SK-N-SH (cell line): ENCODE data around the gene CSNK2A3. TPM values are rescaled to one million over a fixed set of nuclear protein-coding genes. Genes with fewer than 3 reads are reported as not detected.

Experiments used
- CTCF ChIA-PET: fragments of 300-600, 350-600 bp; formaldehyde crosslinking; extraction: SDS; loops from one replicate; lab custom pipeline; 2021; lab: Yijun Ruan, JAX
- POLR2A ChIA-PET: fragments of 350-600 bp; sonication (Branson Sonifier 250); formaldehyde crosslinking; extraction: SDS; loops from one replicate; lab custom pipeline; 2020; ENCODE audit warnings: antibody characterized with exemption, inconsistent platforms; lab: Yijun Ruan, JAX
- DNase-seq: peaks from one replicate; pipeline ENCODE4 v3.0.0; 2012
- H2AFZ ChIP-seq: fragments of 200-600 bp; sonication (generic); 2 replicates; pipeline ENCODE4 v1.8.1; 2016; ENCODE audit warnings: antibody characterized with exemption, mild to moderate bottlenecking, low read depth
- H3F3A ChIP-seq: fragments of 200-600 bp; sonication (generic); replicated peaks from 2 replicates; pipeline ENCODE3; 2016; ENCODE audit warnings: antibody characterized with exemption, mild to moderate bottlenecking; ENCODE audit not compliant: insufficient read depth
- H3K27ac ChIP-seq, 2 experiments: fragments of 200-500 bp in 1 of 2; fragments of 200-600 bp in 1 of 2; sonication (Bioruptor generic) in 1 of 2; sonication (generic), shearing (Covaris generic) in 1 of 2; 2 replicates each; pipeline versions ENCODE4 v1.5.1 to v1.6.1; 2014 to 2016; ENCODE audit warnings: low read depth in 2 of 2, inconsistent platforms in 1 of 2, low read length in 1 of 2, mild to moderate bottlenecking in 1 of 2, mixed read lengths in 1 of 2
- H3K27me3 ChIP-seq: fragments of 200-600 bp; sonication (generic), shearing (Covaris generic); 2 replicates; pipeline ENCODE4 v1.6.1; 2016; ENCODE audit warnings: mixed run types; ENCODE audit not compliant: insufficient read depth
- H3K36me3 ChIP-seq, 2 experiments: fragments of 200-500 bp in 1 of 2; fragments of 200-600 bp in 1 of 2; sonication (Bioruptor generic) in 1 of 2; sonication (generic) in 1 of 2; replicated peaks in 1 of 2; 2 replicates each; pipeline versions ENCODE3 to v1.5.1; 2014 to 2016; ENCODE audit warnings: low read length in 1 of 2, mild to moderate bottlenecking in 1 of 2; ENCODE audit not compliant: insufficient read depth in 2 of 2, control insufficient read depth in 1 of 2
- H3K4me1 ChIP-seq, 2 experiments: fragments of 200-500 bp in 1 of 2; fragments of 200-600 bp in 1 of 2; sonication (Bioruptor generic) in 1 of 2; sonication (generic), shearing (Covaris generic) in 1 of 2; 2 replicates each; pipeline versions ENCODE4 v1.5.1 to v1.6.1; 2014 to 2016; ENCODE audit warnings: low read depth in 1 of 2, low read length in 1 of 2, mixed run types in 1 of 2; ENCODE audit not compliant: insufficient read depth in 2 of 2, control insufficient read depth in 1 of 2
- H3K4me2 ChIP-seq: fragments of 200-600 bp; sonication (generic), shearing (Covaris generic); 2 replicates; pipeline ENCODE4 v1.6.1; 2017; ENCODE audit warnings: mixed run types
- H3K4me3 ChIP-seq, 2 experiments: fragments of 200-500 bp in 1 of 2; fragments of 200-600 bp in 1 of 2; sonication (Bioruptor generic) in 1 of 2; sonication (generic), shearing (Covaris generic) in 1 of 2; 2 replicates each; pipeline versions ENCODE4 v1.5.1 to v1.8.1; 2014 to 2016; ENCODE audit warnings: low read depth in 2 of 2, inconsistent platforms in 1 of 2, low read length in 1 of 2, mild to moderate bottlenecking in 1 of 2, mixed read lengths in 1 of 2, moderate library complexity in 1 of 2
- H3K79me2 ChIP-seq: fragments of 200-600 bp; sonication (generic); 2 replicates; pipeline ENCODE4 v1.8.1; 2017; ENCODE audit warnings: mild to moderate bottlenecking; ENCODE audit not compliant: insufficient read depth
- H3K9ac ChIP-seq: fragments of 200-600 bp; sonication (generic); 2 replicates; pipeline ENCODE4 v1.6.1; 2017; ENCODE audit warnings: mixed run types
- H3K9me2 ChIP-seq: fragments of 200-600 bp; sonication (generic); 2 replicates; pipeline ENCODE4 v1.6.1; 2017; ENCODE audit warnings: mixed run types
- H3K9me3 ChIP-seq: fragments of 200-600 bp; sonication (generic); 2 replicates; pipeline ENCODE4 v1.6.1; 2017; ENCODE audit warnings: mixed run types, mild to moderate bottlenecking, moderate library complexity
- H4K20me1 ChIP-seq: fragments of 200-600 bp; sonication (generic); 2 replicates; pipeline ENCODE4 v1.6.1; 2017; ENCODE audit warnings: mild to moderate bottlenecking, mixed run types; ENCODE audit not compliant: insufficient read depth
- CHD2 ChIP-seq: fragments of 150-350 bp; IDR thresholded peaks from 2 replicates; pipeline ENCODE4 v1.6.1; 2018; ENCODE audit warnings: low read length; ENCODE audit not compliant: partially characterized antibody
- ELF1 ChIP-seq: IDR thresholded peaks from 2 replicates; pipeline ENCODE4 v1.4.0; 2012
- EP300 ChIP-seq, 2 experiments: IDR thresholded peaks; 2 replicates each; pipeline versions ENCODE4 v1.4.0 to v1.6.1; 2012; ENCODE audit warnings: borderline replicate concordance in 1 of 2, low read depth in 1 of 2, low read length in 1 of 2
- FOXM1 ChIP-seq: IDR thresholded peaks from 2 replicates; pipeline ENCODE4 v1.4.0; 2012; ENCODE audit warnings: low read depth, mild to moderate bottlenecking
- MXI1 ChIP-seq: IDR thresholded peaks from 2 replicates; pipeline ENCODE4 v1.6.1; 2012; ENCODE audit warnings: mild to moderate bottlenecking, low read depth, low read length, improper control_type of control experiment
- NFIC ChIP-seq: IDR thresholded peaks from 2 replicates; pipeline ENCODE4 v1.4.0; 2012; ENCODE audit warnings: borderline replicate concordance
- POLR2AphosphoS5 ChIP-seq: IDR thresholded peaks from 2 replicates; pipeline ENCODE4 v1.6.1; 2012; ENCODE audit warnings: low read depth, low read length
- RCOR1 ChIP-seq: fragments of 150-350 bp; IDR thresholded peaks from 2 replicates; pipeline ENCODE4 v1.6.1; 2017; ENCODE audit warnings: antibody characterized with exemption, low read length
- RXRA ChIP-seq: IDR thresholded peaks from 2 replicates; pipeline ENCODE4 v1.4.0; 2012; ENCODE audit warnings: low read depth, mild to moderate bottlenecking, borderline replicate concordance
- SIN3A ChIP-seq: IDR thresholded peaks from 2 replicates; pipeline ENCODE4 v1.6.1; 2012; ENCODE audit warnings: low read depth, mild to moderate bottlenecking, low read length, moderate library complexity, borderline replicate concordance
- SMC3 ChIP-seq: IDR thresholded peaks from 2 replicates; pipeline ENCODE4 v1.6.1; 2012; ENCODE audit warnings: low read depth, low read length, improper control_type of control experiment
- TAF1 ChIP-seq: IDR thresholded peaks from 2 replicates; pipeline ENCODE4 v1.6.1; 2012; ENCODE audit warnings: low read depth, mild to moderate bottlenecking, low read length, moderate library complexity, borderline replicate concordance
- YY1 ChIP-seq: IDR thresholded peaks from 2 replicates; pipeline ENCODE4 v1.4.0; 2012; ENCODE audit warnings: low read depth, mild to moderate bottlenecking
- WGBS: methylation state at CpG from one replicate; pipeline ENCODE4 v1.1.6; 2017; ENCODE audit warnings: low lambda C conversion rate; 5-methylcytosine and 5-hydroxymethylcytosine counted together
- polyA plus RNA-seq, 3 experiments: library from polyadenylated mRNA; depleted of rRNA; stranded (reverse); fragments of >200 nt; gene quantifications; 2 replicates each; pipeline ENCODE4 v1.2.3, GENCODE V29; 2012
- TF ChIP-seq, protein P1 (sequence below): fragments of 150-350 bp; IDR thresholded peaks from 2 replicates; pipeline ENCODE4 v1.6.1; 2017; ENCODE audit warnings: antibody characterized with exemption, low read length, low read depth, borderline replicate concordance
- TF ChIP-seq, protein P2 (sequence below): fragments of 200-600 bp; sonication (generic); IDR thresholded peaks from 2 replicates; pipeline ENCODE4 v1.6.1; 2017; ENCODE audit warnings: antibody characterized with exemption, mild to moderate bottlenecking, moderate library complexity
- TF ChIP-seq, protein P3 (sequence below): IDR thresholded peaks from 2 replicates; pipeline ENCODE4; 2012

Gene CSNK2A3
- polyA plus RNA-seq, 1 of the 3 experiments (the other 2 are of a cell fraction): 0.31 TPM

DNA sequence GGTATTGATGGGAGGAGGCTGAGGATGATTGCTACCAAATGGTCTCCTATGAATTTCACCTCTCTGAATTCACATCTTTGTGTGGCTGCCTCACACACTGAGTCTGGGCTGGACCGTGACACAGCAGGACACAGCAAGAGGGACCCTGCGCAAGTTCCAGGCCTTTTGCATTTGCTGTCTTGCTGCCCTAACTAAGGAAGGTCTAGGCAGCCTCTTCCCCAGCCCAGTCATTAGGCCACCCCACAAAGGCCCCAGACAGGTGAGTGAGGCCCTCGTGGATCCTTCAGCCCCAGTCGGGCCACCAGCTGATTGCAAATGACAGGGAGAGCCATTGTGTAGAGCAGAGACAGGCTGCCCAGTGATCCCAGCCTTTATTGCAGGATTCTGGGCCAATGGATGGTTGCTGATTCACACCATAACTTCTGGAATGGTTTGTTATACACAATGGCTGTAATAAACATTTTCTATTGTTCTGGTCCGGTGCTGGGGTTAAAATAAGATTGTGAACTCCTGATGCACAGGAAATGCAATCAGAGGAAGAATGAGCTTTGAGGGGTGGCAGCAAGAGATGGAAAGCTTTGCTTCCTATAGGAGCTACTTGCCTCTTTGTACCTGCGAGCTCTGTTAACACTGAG, 28.5 kb upstream of the CSNK2A3 start:
- Histone ChIP-seq H3K9ac (no peak overlapping the region), H4K20me1 (no peaks in the 10 kb centered on the region), H3K4me3 (no peak overlapping the region), H3K36me3 (no peaks in the 10 kb centered on the region), H3K79me2 (no peaks in the 10 kb centered on the region), H3K27me3 (no peaks in the 10 kb centered on the region), H3K9me3 (no peaks in the 10 kb centered on the region), H3K27ac (no peak overlapping the region; a peak in 1 of 4 replicates), H2AFZ (no peak overlapping the region), H3K4me2 (no peak overlapping the region), H3K9me2 (no peaks in the 10 kb centered on the region), H3K4me1 (peaks cover 0 to 29% of the 10 kb centered on the region in 2 experiments; a peak in 2 of 4 replicates), H3F3A (no peaks in the 10 kb centered on the region)
- WGBS: 53% methylated on average over 3 of the region's 6 CpGs
- ChIA-PET POLR2A (interaction anchor here (1.0 kb wide), 1 partner anchor 33 kb away, joined by 3 read pairs; no protein-coding TSS in a partner anchor), CTCF (interaction anchor here (1.0 kb wide), 1 partner anchor 12 kb away, joined by 3 read pairs; no protein-coding TSS in a partner anchor)
- no peak for TF ChIP-seq ELF1
- no peak for TF ChIP-seq TAF1
- no peak for TF ChIP-seq RCOR1
- TF ChIP-seq CHD2: no peak
- TF ChIP-seq NFIC: no peak
- no peak for TF ChIP-seq SIN3A
- TF ChIP-seq SMC3: no peak
- no peak for DNase-seq

DNA sequence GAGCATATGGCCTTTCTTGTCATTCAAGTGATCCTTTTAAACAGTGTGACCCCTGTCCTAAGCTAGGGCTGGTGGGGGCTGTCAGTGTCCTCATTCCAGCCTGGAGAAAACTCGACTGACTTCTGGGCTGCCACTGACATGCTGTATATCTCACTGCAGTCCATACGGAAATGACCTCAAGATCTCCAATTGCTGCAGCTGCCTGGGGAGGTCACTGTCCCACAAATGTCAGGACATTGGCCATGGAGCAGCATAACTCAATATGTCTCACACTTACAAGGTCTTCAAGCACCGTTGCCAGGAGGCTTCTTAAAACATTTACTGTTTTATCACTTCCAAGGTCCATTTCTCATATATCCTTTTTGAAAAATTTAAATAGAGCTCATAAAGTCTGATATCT, 27.8 kb upstream of the CSNK2A3 start:
- Histone ChIP-seq H3F3A (no peaks in the 10 kb centered on the region), H3K4me2 (no peak overlapping the region), H2AFZ (no peak overlapping the region), H3K9me3 (no peaks in the 10 kb centered on the region), H3K4me1 (peaks cover 0 to 29% of the 10 kb centered on the region in 2 experiments; a peak in 2 of 4 replicates), H3K79me2 (no peaks in the 10 kb centered on the region), H3K36me3 (no peaks in the 10 kb centered on the region), H3K4me3 (no peak overlapping the region), H3K27me3 (no peaks in the 10 kb centered on the region), H3K9ac (no peak overlapping the region), H4K20me1 (no peaks in the 10 kb centered on the region), H3K27ac (no peak overlapping the region), H3K9me2 (no peaks in the 10 kb centered on the region)
- CTCF ChIA-PET: interaction anchor here (1.0 kb wide), 1 partner anchor 12 kb away, joined by 3 read pairs; no protein-coding TSS in a partner anchor
- WGBS: 49% methylated on average over 3 of the region's 3 CpGs
- POLR2A ChIA-PET: no interaction called here
- no peak for TF ChIP-seq CHD2
- no peak for TF ChIP-seq FOXM1
- TF ChIP-seq, protein P1, sequence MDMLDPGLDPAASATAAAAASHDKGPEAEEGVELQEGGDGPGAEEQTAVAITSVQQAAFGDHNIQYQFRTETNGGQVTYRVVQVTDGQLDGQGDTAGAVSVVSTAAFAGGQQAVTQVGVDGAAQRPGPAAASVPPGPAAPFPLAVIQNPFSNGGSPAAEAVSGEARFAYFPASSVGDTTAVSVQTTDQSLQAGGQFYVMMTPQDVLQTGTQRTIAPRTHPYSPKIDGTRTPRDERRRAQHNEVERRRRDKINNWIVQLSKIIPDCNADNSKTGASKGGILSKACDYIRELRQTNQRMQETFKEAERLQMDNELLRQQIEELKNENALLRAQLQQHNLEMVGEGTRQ: no peak
- TF ChIP-seq EP300 (IDR thresholded peaks at IDR 0.05; ENCODE audit: borderline replicate concordance in 1 of 2, low read depth in 1 of 2, low read length in 1 of 2): no peak
- no peak for TF ChIP-seq POLR2AphosphoS5
- no peak for TF ChIP-seq YY1
- TF ChIP-seq MXI1: no peak
- TF ChIP-seq TAF1: no peak
- TF ChIP-seq, protein P2, sequence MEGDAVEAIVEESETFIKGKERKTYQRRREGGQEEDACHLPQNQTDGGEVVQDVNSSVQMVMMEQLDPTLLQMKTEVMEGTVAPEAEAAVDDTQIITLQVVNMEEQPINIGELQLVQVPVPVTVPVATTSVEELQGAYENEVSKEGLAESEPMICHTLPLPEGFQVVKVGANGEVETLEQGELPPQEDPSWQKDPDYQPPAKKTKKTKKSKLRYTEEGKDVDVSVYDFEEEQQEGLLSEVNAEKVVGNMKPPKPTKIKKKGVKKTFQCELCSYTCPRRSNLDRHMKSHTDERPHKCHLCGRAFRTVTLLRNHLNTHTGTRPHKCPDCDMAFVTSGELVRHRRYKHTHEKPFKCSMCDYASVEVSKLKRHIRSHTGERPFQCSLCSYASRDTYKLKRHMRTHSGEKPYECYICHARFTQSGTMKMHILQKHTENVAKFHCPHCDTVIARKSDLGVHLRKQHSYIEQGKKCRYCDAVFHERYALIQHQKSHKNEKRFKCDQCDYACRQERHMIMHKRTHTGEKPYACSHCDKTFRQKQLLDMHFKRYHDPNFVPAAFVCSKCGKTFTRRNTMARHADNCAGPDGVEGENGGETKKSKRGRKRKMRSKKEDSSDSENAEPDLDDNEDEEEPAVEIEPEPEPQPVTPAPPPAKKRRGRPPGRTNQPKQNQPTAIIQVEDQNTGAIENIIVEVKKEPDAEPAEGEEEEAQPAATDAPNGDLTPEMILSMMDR: no peak
- no peak for TF ChIP-seq RXRA
- TF ChIP-seq, protein P3, sequence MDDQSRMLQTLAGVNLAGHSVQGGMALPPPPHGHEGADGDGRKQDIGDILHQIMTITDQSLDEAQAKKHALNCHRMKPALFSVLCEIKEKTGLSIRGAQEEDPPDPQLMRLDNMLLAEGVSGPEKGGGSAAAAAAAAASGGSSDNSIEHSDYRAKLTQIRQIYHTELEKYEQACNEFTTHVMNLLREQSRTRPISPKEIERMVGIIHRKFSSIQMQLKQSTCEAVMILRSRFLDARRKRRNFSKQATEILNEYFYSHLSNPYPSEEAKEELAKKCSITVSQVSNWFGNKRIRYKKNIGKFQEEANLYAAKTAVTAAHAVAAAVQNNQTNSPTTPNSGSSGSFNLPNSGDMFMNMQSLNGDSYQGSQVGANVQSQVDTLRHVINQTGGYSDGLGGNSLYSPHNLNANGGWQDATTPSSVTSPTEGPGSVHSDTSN: no peak
- TF ChIP-seq NFIC: no peak
- DNase-seq: no peak
